Neural progenitor cell (in vitro differentiated cells): ENCODE results near the gene GALR3. TPM values are rescaled to one million over a fixed set of nuclear protein-coding genes. Genes with fewer than 3 reads are reported as not detected.
"Not testable (repeated sequence)": the region's sequence is repeated elsewhere in the genome, so short reads cannot be mapped to it uniquely, and the experiment has no call there.

ENCODE experiments used
- DNase-seq: peaks from one replicate; pipeline ENCODE4 v3.0.0-alpha.2; 2016; ENCODE audit warnings: low spot score
- H2AFZ ChIP-seq: fragments of 200-600 bp; sonication (generic); replicated peaks from 2 replicates; pipeline ENCODE4 v1.6.1; 2016; ENCODE audit warnings: antibody characterized with exemption
- H3F3A ChIP-seq: fragments of 200-600 bp; sonication (generic); 2 replicates; pipeline ENCODE4 v1.6.1; 2016; ENCODE audit warnings: antibody characterized with exemption, low read depth
- H3K27ac ChIP-seq: fragments of 200-600 bp; sonication (generic); 2 replicates; pipeline ENCODE4 v1.5.1; 2016; ENCODE audit warnings: mild to moderate bottlenecking
- H3K27me3 ChIP-seq: fragments of 200-600 bp; sonication (generic); 2 replicates; pipeline ENCODE4 v1.6.1; 2016; ENCODE audit warnings: mild to moderate bottlenecking, moderate library complexity
- H3K36me3 ChIP-seq: fragments of 200-600 bp; sonication (generic); 2 replicates; pipeline ENCODE4 v1.5.1; 2016
- H3K4me1 ChIP-seq: fragments of 200-600 bp; sonication (generic); 2 replicates; pipeline ENCODE4 v1.6.1; 2016; ENCODE audit warnings: mixed run types
- H3K4me2 ChIP-seq: fragments of 200-600 bp; sonication (generic); 2 replicates; pipeline ENCODE4 v1.6.1; 2016
- H3K4me3 ChIP-seq: fragments of 200-600 bp; sonication (generic); 2 replicates; pipeline ENCODE4 v1.5.1; 2016
- H3K79me2 ChIP-seq: fragments of 200-600 bp; sonication (generic); 2 replicates; pipeline ENCODE4 v1.6.1; 2016; ENCODE audit warnings: low read depth
- H3K9ac ChIP-seq: fragments of 200-600 bp; sonication (generic); 2 replicates; pipeline ENCODE4 v1.6.1; 2016
- H3K9me3 ChIP-seq: fragments of 200-600 bp; sonication (generic); 2 replicates; pipeline ENCODE4 v1.5.1; 2016; ENCODE audit warnings: low read depth
- H4K20me1 ChIP-seq: fragments of 200-600 bp; sonication (generic); 2 replicates; pipeline ENCODE4 v1.6.1; 2016; ENCODE audit warnings: low read depth
- H3K27ac Mint-ChIP-seq: 3 replicates; pipeline ENCODE4 v1.8.0; 2021; ENCODE audit warnings: mixed read lengths
- H3K27me3 Mint-ChIP-seq: 2 replicates; pipeline ENCODE4 v1.8.0; 2022; ENCODE audit warnings: low read depth, mild to moderate bottlenecking, inconsistent platforms, moderate library complexity, mixed read lengths; ENCODE audit not compliant: insufficient read depth
- H3K36me3 Mint-ChIP-seq: 3 replicates; pipeline ENCODE4 v1.8.0; 2021; ENCODE audit warnings: mixed read lengths
- H3K4me1 Mint-ChIP-seq: 3 replicates; pipeline ENCODE4 v1.8.0; 2021; ENCODE audit warnings: mixed read lengths
- H3K4me3 Mint-ChIP-seq: 3 replicates; pipeline ENCODE4 v1.8.0; 2021; ENCODE audit warnings: mild to moderate bottlenecking, moderate library complexity, mixed read lengths
- H3K9me3 Mint-ChIP-seq: 3 replicates; pipeline ENCODE4 v1.8.0; 2020; ENCODE audit warnings: mixed read lengths
- EZH2 ChIP-seq: fragments of 200-600 bp; sonication (generic); IDR thresholded peaks from 2 replicates; pipeline ENCODE4 v1.6.1; 2017; ENCODE audit warnings: antibody characterized with exemption, mild to moderate bottlenecking, moderate library complexity
- EZH2phosphoT487 ChIP-seq: fragments of 200-600 bp; sonication (generic); IDR thresholded peaks from 2 replicates; pipeline ENCODE4 v1.6.1; 2017; ENCODE audit warnings: antibody characterized with exemption
- total RNA-seq: library from RNA; depleted of rRNA; stranded (reverse); fragments of >200 nt; gene quantifications from 2 replicates; pipeline ENCODE4 v1.2.3, GENCODE V29; 2015; ENCODE audit warnings: low replicate concordance
- TF ChIP-seq, protein P1 (sequence below): fragments of 200-600 bp; sonication (generic); IDR thresholded peaks from 2 replicates; pipeline ENCODE4 v1.5.1; 2017; ENCODE audit warnings: antibody characterized with exemption, mild to moderate bottlenecking

Gene GALR3
- total RNA-seq, 1 donor from 2014 or later: not detected

DNA sequence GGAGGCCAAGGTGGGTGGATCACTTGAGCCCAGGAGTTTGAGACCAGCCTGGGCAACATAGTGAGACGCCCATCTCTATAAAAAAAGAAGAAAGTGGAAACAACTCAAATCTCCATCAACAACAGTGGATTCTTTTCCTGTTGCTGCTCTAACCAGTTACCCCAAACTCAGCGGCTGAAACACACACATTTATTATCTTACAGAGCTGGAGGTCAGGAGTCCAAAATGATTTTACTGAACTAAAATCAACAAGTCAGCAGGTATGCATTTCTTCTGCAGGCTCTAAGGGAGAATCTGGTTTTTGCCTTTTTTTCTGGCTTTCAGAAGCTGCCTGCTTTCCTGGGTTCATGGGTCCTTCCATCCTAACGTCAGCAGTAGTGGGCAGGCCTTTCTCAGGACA lies 27.1 kb upstream of the GALR3 start:
- no peaks in the 10 kb centered on the region for H3K9me3 Mint-ChIP-seq
- Histone ChIP-seq H3K4me3 (no peak overlapping the region), H3F3A (no peaks in the 10 kb centered on the region), H3K36me3 (no peaks in the 10 kb centered on the region), H3K9ac (no peak overlapping the region), H3K4me2 (no peak overlapping the region), H2AFZ (no peak overlapping the region), H3K27ac (no peak overlapping the region), H3K27me3 (peaks cover 8% of the 10 kb centered on the region), H4K20me1 (no peaks in the 10 kb centered on the region), H3K9me3 (no peaks in the 10 kb centered on the region), H3K4me1 (peaks cover 4% of the 10 kb centered on the region), H3K79me2 (no peaks in the 10 kb centered on the region)
- peaks cover 10% of the 10 kb centered on the region for H3K4me1 Mint-ChIP-seq
- H3K4me3 Mint-ChIP-seq: no peak overlapping the region
- peaks cover 5% of the 10 kb centered on the region for H3K27me3 Mint-ChIP-seq
- no peaks in the 10 kb centered on the region for H3K36me3 Mint-ChIP-seq
- no peak for TF ChIP-seq EZH2
- no peak for TF ChIP-seq EZH2phosphoT487
- TF ChIP-seq, protein P1, sequence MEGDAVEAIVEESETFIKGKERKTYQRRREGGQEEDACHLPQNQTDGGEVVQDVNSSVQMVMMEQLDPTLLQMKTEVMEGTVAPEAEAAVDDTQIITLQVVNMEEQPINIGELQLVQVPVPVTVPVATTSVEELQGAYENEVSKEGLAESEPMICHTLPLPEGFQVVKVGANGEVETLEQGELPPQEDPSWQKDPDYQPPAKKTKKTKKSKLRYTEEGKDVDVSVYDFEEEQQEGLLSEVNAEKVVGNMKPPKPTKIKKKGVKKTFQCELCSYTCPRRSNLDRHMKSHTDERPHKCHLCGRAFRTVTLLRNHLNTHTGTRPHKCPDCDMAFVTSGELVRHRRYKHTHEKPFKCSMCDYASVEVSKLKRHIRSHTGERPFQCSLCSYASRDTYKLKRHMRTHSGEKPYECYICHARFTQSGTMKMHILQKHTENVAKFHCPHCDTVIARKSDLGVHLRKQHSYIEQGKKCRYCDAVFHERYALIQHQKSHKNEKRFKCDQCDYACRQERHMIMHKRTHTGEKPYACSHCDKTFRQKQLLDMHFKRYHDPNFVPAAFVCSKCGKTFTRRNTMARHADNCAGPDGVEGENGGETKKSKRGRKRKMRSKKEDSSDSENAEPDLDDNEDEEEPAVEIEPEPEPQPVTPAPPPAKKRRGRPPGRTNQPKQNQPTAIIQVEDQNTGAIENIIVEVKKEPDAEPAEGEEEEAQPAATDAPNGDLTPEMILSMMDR: no peak
- H3K27ac Mint-ChIP-seq: no peak overlapping the region
- no peak for DNase-seq

DNA sequence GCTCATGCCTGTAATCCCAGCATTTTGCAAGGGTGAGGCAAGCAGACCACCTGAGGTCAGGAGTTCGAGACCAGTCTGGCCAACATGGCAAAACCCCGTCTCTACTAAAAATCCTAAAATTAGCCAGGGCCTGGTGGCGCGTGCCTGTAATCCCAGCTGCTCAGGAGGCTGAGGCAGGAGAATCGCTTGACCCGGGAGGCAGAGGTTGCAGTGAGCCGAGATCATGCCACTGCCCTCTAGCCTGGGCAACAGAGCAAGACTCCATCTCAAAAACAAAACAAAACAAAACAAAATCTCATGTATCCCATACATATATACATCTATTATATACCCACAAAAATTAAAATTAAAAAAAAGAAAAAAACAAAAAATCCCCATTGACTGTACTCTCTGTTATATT lies 25.9 kb upstream of the GALR3 start:
- H3K4me3 ChIP-seq, H3K4me2 ChIP-seq: not testable (repeated sequence)
- peaks cover 12% of the 10 kb centered on the region for H3K27me3 Mint-ChIP-seq

DNA sequence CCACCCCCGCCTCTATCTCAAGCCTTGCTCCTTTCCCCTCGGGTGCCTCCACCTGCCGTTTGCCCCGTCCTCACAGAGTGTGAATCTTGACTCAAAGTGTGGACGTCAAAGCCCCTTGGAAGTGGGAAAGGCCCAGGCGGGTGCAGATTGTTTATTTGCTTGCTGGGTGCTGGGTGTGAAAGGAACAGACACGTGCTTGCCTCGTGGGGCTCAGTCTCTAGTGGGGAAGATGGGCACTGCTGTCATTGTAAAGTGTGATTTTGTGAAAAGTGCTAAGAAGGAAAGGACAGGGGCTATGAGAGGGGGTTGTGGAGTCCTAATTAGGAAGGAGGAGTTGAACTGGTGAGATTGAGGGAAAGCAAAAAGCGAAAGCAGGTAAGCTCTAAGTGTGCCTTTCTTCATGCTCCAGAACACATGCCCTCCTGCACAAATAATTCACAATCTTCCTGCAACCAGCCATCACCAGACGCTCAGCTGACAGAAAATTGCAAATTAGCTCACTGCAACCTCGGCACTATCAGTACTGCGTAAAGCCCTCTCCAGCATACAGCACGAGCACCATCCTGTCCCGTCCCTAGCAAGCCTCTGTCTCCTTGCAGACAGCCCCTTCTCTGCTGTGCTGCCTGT lies 25.2 kb upstream of the GALR3 start:
- Histone ChIP-seq H3K9me3 (no peaks in the 10 kb centered on the region), H3K9ac (no peak overlapping the region), H3F3A (peaks cover 9% of the 10 kb centered on the region), H3K27ac (no peak overlapping the region), H3K4me3 (no peak overlapping the region), H3K79me2 (no peaks in the 10 kb centered on the region), H3K36me3 (no peaks in the 10 kb centered on the region), H4K20me1 (no peaks in the 10 kb centered on the region), H2AFZ (no peak overlapping the region), H3K27me3 (peaks cover 16% of the 10 kb centered on the region), H3K4me1 (peaks cover 6% of the 10 kb centered on the region), H3K4me2 (no peak overlapping the region)
- Mint-ChIP-seq H3K27ac (no peak overlapping the region), H3K4me1 (peaks cover 13% of the 10 kb centered on the region), H3K4me3 (peak overlapping the region; percentile 47), H3K9me3 (no peaks in the 10 kb centered on the region), H3K36me3 (no peaks in the 10 kb centered on the region), H3K27me3 (peaks cover 9% of the 10 kb centered on the region)
- no peak for TF ChIP-seq EZH2
- TF ChIP-seq, protein P1: no peak
- TF ChIP-seq EZH2phosphoT487: no peak
- no peak for DNase-seq

More for the DNA sequence above, 25.9 kb upstream of the GALR3 start:
- peaks cover 14% of the 10 kb centered on the region for H3K27me3 ChIP-seq
- not testable (repeated sequence) for H3K4me1 Mint-ChIP-seq, H3K79me2 ChIP-seq, H4K20me1 ChIP-seq, DNase-seq, H2AFZ ChIP-seq, H3K27ac ChIP-seq, H3K36me3 ChIP-seq, H3K9me3 ChIP-seq, H3K9ac ChIP-seq, H3K27ac Mint-ChIP-seq, H3K4me1 ChIP-seq, H3K36me3 Mint-ChIP-seq, H3F3A ChIP-seq, H3K9me3 Mint-ChIP-seq, H3K4me3 Mint-ChIP-seq

DNA sequence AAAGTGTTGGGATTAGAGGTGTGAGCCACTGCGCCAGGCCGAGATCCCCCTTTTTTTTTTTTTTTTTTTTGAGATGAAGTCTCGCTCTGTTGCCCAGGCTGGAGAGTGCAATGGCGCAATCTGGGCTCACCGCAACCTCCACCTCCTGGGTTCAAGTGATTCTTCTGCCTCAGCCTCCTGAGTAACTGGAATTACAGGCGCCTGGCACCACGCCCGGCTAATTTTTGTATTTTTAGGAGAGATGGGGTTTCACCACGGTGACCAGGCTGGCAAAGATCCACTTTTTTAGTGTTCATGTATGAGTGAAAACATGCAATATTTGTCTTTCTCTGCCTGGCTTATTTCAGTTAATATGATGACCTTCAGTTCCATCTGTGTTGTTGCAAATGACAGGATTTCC lies 23.2 kb upstream of the GALR3 start:
- peaks cover 25% of the 10 kb centered on the region for H3K4me1 Mint-ChIP-seq
- H3K4me3 ChIP-seq, H3K36me3 Mint-ChIP-seq, H2AFZ ChIP-seq, DNase-seq, H3K27ac ChIP-seq, H3K9ac ChIP-seq, H3K9me3 ChIP-seq, H3K27ac Mint-ChIP-seq, H3K4me2 ChIP-seq, H4K20me1 ChIP-seq, H3K9me3 Mint-ChIP-seq, H3K79me2 ChIP-seq, H3K36me3 ChIP-seq: not testable (repeated sequence)
- Histone ChIP-seq H3K4me1 (peaks cover 15% of the 10 kb centered on the region), H3F3A (peaks cover 23% of the 10 kb centered on the region), H3K27me3 (peaks cover 34% of the 10 kb centered on the region)
- H3K4me3 Mint-ChIP-seq: peak overlapping the region; percentile 28
- peaks cover 17% of the 10 kb centered on the region for H3K27me3 Mint-ChIP-seq
